Measurements from ENCODE around the gene TMEM200B.

DNA sequence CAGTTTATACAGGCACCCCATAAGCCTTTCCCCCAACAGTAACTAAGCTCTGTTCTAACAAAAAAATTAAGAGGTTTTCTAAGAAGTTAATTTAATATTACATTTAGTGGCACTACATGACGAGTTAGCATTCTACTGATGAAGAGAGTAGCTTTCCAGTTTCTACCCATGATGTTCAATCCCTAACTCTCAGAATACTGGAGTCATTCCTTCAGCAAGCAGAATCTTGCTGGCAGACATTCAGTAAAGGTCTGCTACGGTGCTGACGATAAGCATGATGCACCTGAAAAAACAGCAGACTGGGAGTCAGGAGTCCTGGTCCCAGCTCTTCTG lies 33.5 kb upstream of the TMEM200B start:
- no peak for TF ChIP-seq CTCF (IDR thresholded peaks at IDR 0.05 in 8 of 11, conservative IDR thresholded peaks at IDR 0.05 in 3 of 11)
- TF ChIP-seq POLR2A (IDR thresholded peaks at IDR 0.05), result no peak
- TF ChIP-seq POLR2AphosphoS5 (IDR thresholded peaks at IDR 0.05), result no peak

Measured in spleen (tissue), 7 donors.